NAMALWA (cell line): ENCODE data around the gene RARG.
"Not testable (repeated sequence)": the region's sequence is repeated elsewhere in the genome, so short reads cannot be mapped to it uniquely, and the experiment has no call there.

Source experiments
- DNase-seq: peaks from one replicate; pipeline ENCODE4 v3.0.0-alpha.2; 2015; ENCODE audit warnings: low spot score

Gene RARG

DNA sequence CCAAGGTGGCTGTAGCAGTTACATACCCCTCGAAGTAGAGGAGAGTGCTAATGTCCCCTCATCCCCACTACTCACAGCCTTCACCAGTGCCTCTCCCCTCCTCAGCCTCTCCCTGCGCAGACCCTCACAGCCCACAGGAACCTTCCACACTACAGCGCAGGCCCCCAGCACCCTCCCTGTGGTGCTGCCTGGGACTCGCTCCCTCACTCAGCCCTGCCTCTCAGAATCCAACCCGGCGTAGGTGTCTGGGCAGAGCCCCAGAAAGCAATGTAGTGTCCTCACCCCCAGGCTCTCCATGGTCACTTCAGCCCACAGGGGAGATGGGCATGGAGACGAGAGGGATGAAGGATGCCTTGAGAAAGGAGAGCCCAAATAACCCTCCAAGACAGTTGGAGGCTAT, 62.4 kb downstream of the RARG start:
- no peak for DNase-seq

DNA sequence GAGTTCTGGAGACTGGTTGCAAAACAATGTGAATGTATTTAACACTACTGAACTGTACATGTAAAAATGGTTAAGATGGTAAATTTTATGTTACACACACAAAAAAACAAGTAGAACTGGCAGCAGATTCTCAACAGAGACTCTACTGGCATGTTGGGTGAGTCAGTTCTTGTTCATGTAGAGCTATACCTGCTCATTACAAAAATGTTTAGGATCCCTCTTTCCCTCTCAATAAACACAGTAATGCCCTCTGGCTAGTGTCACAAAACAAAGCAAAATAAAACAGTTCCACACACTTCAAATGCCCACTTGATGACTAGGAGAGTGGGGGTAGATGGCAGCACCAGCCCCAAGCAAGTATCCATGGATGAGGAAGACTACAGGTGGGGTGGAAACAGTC, 65.2 kb downstream of the RARG start:
- no peak for DNase-seq

DNA sequence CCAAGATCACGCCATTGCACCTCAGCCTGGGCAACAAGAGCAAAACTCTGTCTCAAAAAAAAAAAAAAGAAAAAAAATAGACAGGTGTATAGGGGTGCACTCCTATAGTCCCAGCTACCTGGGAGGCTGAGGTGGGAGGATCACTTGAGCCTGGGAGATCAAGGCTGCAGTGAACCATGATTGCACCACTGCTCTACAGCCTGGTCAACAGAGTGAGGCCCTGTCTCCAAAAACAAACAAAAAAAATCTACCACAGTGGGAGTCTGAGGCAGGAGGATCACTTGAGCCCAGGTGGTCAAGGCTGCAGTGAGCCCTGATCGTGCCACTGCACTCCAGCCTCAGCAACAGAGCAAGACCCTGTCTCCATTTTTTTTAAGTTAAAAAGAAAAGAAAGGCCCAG, 69.0 kb downstream of the RARG start:
- DNase-seq, result not testable (repeated sequence)

DNA sequence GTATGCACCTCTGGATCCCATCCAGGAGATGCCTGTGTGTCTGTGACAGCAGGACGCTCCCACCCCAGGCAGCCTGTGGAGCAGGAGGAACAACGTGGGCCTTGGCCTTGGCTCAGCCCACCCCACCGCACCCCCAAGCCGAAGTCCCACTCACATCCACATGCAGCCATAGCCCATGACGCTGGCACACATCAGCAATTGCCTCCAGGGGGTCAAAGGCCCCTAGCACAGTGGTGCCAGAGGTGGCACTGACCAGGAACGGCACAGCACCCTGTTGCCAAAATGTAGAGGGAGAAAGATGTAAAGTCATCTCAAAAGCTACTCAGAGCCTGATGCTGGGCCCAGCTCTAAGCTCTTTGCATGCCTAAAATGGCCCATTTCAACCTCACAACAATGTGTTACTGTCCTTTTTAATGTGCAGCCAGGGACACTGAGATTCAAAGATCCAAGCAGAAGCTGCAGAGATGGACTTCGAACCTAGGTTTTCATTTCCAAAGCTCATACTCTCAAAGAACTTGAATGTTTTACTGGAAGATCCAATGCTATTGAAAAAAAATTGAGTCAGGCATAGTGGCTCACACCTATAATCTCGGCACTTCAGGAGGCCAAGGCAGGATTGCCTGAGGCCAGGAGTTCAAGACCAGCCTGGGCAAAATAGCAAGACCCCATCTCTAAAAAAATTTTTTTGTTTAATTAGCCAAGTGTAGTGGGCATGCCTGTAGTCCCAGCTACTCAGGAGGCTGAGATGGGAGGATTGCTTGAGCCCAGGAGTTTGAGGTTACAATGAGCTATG, 70.7 kb downstream of the RARG start:
- DNase-seq, result no peak

GRCh38 chr12:53160673-53161072, 71.3 kb downstream of the RARG start:
- DNase-seq, result no peak
